ENCODE results near the gene ZCCHC14. TPM values are rescaled to one million over a fixed set of nuclear protein-coding genes. Genes with fewer than 3 reads are reported as not detected.
"Not testable (repeated sequence)": the region's sequence is repeated elsewhere in the genome, so short reads cannot be mapped to it uniquely, and the experiment has no call there.

ZCCHC14 gene
- polyA plus RNA-seq, 1 donor (not counting 4 experiments of a cell fraction or from before 2014, with no cell fraction given), result 3.6 TPM

GRCh38 chr16:87387942-87388817 is 104.6 kb downstream of the ZCCHC14 start:
- Histone ChIP-seq H2AFZ (ENCODE audit: control insufficient read depth, low read length) (peak overlapping the region; percentile 78), H3K4me3 (ENCODE audit: control insufficient read depth in 2 of 3, extremely low read depth in 1 of 3, insufficient read depth in 2 of 3, low read depth in 1 of 3, low read length in 3 of 3) (peak overlapping the region in 2 of 3 experiments; percentile 6 to 58), H3K36me3 (ENCODE audit: control insufficient read depth in 2 of 2, extremely low read depth in 1 of 2, insufficient read depth in 2 of 2, low read length in 2 of 2) (no peaks in the 10 kb centered on the region), H3K9ac (ENCODE audit: control insufficient read depth, extremely low read depth, insufficient read depth, low read length) (peak overlapping the region; percentile 78), H3K4me1 (ENCODE audit: control insufficient read depth, extremely low read depth, insufficient read depth, low read length) (peaks cover 17% of the 10 kb centered on the region), H3K4me2 (ENCODE audit: control insufficient read depth, extremely low read depth, insufficient read depth, low read depth, low read length) (peak overlapping the region; percentile 84), H3K9me1 (ENCODE audit: control insufficient read depth, extremely low read depth, insufficient read depth, low read length) (no peaks in the 10 kb centered on the region), H4K20me1 (ENCODE audit: control insufficient read depth, extremely low read depth, insufficient read depth, low read length) (peaks cover 3% of the 10 kb centered on the region), H3K79me2 (ENCODE audit: control insufficient read depth, insufficient read depth, low read length) (peaks cover 8% of the 10 kb centered on the region), H3K27ac (ENCODE audit: control insufficient read depth, insufficient read depth, low read length) (peak overlapping the region; percentile 98), H3K9me3 (ENCODE audit: control insufficient read depth, low read depth, low read length) (no peaks in the 10 kb centered on the region), H3K27me3 (ENCODE audit: control insufficient read depth, extremely low read depth, insufficient read depth, low read length) (no peaks in the 10 kb centered on the region)
- dilution Hi-C loops (cut with MboI; ENCODE audit: extremely low pct_ligation_motif_present, low sequenced_read_pairs), result no loop called here
- FAIRE-seq (peak; percentile 62), DNase-seq (ENCODE audit: low read depth, low spot score) (peak; percentile 91)
- no peak for TF ChIP-seq EZH2 (IDR thresholded peaks at IDR 0.05; ENCODE audit: low read length)
- no peak for TF ChIP-seq CTCF (optimal IDR thresholded peaks at IDR 0.05 in 1 of 3, IDR thresholded peaks at IDR 0.05 in 1 of 3, conservative IDR thresholded peaks at IDR 0.05 in 1 of 3; ENCODE audit: extremely low read depth in 1 of 3, insufficient read depth in 2 of 3, low read length in 3 of 3)

GRCh38 chr16:87384875-87385167 is 108.0 kb downstream of the ZCCHC14 start:
- H3K9me3 ChIP-seq (ENCODE audit: control insufficient read depth, low read depth, low read length); H3K27me3 ChIP-seq (ENCODE audit: control insufficient read depth, extremely low read depth, insufficient read depth, low read length); FAIRE-seq; H3K9me1 ChIP-seq (ENCODE audit: control insufficient read depth, extremely low read depth, insufficient read depth, low read length); H3K4me3 ChIP-seq (ENCODE audit: control insufficient read depth in 2 of 3, extremely low read depth in 1 of 3, insufficient read depth in 2 of 3, low read depth in 1 of 3, low read length in 3 of 3); dilution Hi-C loops (cut with MboI; ENCODE audit: extremely low pct_ligation_motif_present, low sequenced_read_pairs); H3K36me3 ChIP-seq (ENCODE audit: control insufficient read depth in 2 of 2, extremely low read depth in 1 of 2, insufficient read depth in 2 of 2, low read length in 2 of 2); DNase-seq (ENCODE audit: low read depth, low spot score): not testable (repeated sequence)
- Histone ChIP-seq H2AFZ (ENCODE audit: control insufficient read depth, low read length) (peak overlapping the region; percentile 89), H3K79me2 (ENCODE audit: control insufficient read depth, insufficient read depth, low read length) (peaks cover 33% of the 10 kb centered on the region), H3K4me2 (ENCODE audit: control insufficient read depth, extremely low read depth, insufficient read depth, low read depth, low read length) (peak overlapping the region; percentile 69), H4K20me1 (ENCODE audit: control insufficient read depth, extremely low read depth, insufficient read depth, low read length) (peaks cover 12% of the 10 kb centered on the region), H3K4me1 (ENCODE audit: control insufficient read depth, extremely low read depth, insufficient read depth, low read length) (peaks cover 34% of the 10 kb centered on the region), H3K27ac (ENCODE audit: control insufficient read depth, insufficient read depth, low read length) (peak overlapping the region; percentile 60), H3K9ac (ENCODE audit: control insufficient read depth, extremely low read depth, insufficient read depth, low read length) (peak overlapping the region; percentile 84)

Measured in keratinocyte (primary cell).